Panc1 (cell line): ENCODE data around the gene CTNND2.

Experiments
- TCF7L2 ChIP-seq: IDR thresholded peaks from 2 replicates; pipeline ENCODE4 v1.6.1; 2011; ENCODE audit warnings: mild to moderate bottlenecking, low read depth, low read length, inconsistent platforms
- TF ChIP-seq, protein P1 (sequence below): fragments of 450-650 bp; IDR thresholded peaks from 2 replicates; pipeline ENCODE4 v1.5.1; 2017; ENCODE audit warnings: mild to moderate bottlenecking

- no peak for TF ChIP-seq TCF7L2
- TF ChIP-seq, protein P1, sequence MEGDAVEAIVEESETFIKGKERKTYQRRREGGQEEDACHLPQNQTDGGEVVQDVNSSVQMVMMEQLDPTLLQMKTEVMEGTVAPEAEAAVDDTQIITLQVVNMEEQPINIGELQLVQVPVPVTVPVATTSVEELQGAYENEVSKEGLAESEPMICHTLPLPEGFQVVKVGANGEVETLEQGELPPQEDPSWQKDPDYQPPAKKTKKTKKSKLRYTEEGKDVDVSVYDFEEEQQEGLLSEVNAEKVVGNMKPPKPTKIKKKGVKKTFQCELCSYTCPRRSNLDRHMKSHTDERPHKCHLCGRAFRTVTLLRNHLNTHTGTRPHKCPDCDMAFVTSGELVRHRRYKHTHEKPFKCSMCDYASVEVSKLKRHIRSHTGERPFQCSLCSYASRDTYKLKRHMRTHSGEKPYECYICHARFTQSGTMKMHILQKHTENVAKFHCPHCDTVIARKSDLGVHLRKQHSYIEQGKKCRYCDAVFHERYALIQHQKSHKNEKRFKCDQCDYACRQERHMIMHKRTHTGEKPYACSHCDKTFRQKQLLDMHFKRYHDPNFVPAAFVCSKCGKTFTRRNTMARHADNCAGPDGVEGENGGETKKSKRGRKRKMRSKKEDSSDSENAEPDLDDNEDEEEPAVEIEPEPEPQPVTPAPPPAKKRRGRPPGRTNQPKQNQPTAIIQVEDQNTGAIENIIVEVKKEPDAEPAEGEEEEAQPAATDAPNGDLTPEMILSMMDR = no peak
These were observed 880.3 kb downstream of the CTNND2 start for GRCh38 chr5:11023945-11024344.
